GM23248 (cell line): ENCODE measurements around the gene NOS2.

Experiments
- EZH2 ChIP-seq: fragments of 200-600 bp; sonication (generic); IDR thresholded peaks from 2 replicates; pipeline ENCODE4 v1.6.1; 2018; ENCODE audit warnings: antibody characterized with exemption, mild to moderate bottlenecking; ENCODE audit not compliant: insufficient read depth, poor library complexity, severe bottlenecking
- EZH2phosphoT487 ChIP-seq: fragments of 200-600 bp; sonication (generic); IDR thresholded peaks from 2 replicates; pipeline ENCODE4 v1.6.1; 2018; ENCODE audit warnings: antibody characterized with exemption, moderate library complexity, mild to moderate bottlenecking, low read depth; ENCODE audit not compliant: insufficient read depth

GRCh38 chr17:27760069-27760885 is 40.1 kb downstream of the NOS2 start:
- TF ChIP-seq EZH2: no peak
- no peak for TF ChIP-seq EZH2phosphoT487
